ENCODE results near the gene C10orf120.

C10orf120 gene

DNA sequence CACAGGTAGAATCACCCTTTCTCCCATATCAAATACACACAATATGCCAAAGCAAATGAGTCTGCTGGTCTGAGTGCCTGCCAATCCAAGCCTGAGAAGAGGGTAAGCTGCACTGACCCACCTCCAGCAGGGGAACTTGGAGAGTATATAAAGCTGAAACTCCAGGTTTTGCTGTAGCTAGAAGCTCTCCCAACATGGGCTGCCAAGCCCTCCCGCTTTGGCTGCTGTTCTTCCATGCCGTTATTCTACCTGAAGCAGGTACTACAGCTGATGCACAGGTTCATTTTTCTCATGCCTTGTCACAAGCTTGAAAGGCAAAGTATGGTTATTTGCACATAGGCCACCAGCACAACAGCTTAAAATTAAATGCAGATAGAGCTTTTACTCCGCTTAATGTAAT lies 21.5 kb upstream of the C10orf120 start:
- POLR2A ChIA-PET = no interaction called here
- no peak overlapping the region for H3K27ac ChIP-seq (ENCODE audit: extremely low read depth, low read depth, low read length)
- TF ChIP-seq KLF1 (tag by site-specific recombination; IDR thresholded peaks at IDR 0.05) (no peak), ZNF311 (tag by site-specific recombination; IDR thresholded peaks at IDR 0.05; ENCODE audit: borderline replicate concordance) (no peak), OVOL3 (tag by site-specific recombination; IDR thresholded peaks at IDR 0.05) (no peak), ZFP37 (tag by site-specific recombination; IDR thresholded peaks at IDR 0.05) (no peak), ZNF837 (tag by site-specific recombination; IDR thresholded peaks at IDR 0.05) (no peak), ZNF426 (tag by site-specific recombination; IDR thresholded peaks at IDR 0.05) (no peak), ZNF112 (tag by site-specific recombination; IDR thresholded peaks at IDR 0.05) (no peak), ZBTB48 (tag by site-specific recombination; IDR thresholded peaks at IDR 0.05) (no peak), ZFP41 (tag by site-specific recombination; IDR thresholded peaks at IDR 0.05; ENCODE audit: borderline replicate concordance) (no peak), ZNF626 (tag by site-specific recombination; IDR thresholded peaks at IDR 0.05) (no peak), ZNF792 (tag by site-specific recombination; IDR thresholded peaks at IDR 0.05) (no peak), ZNF830 (tag by site-specific recombination; IDR thresholded peaks at IDR 0.05; ENCODE audit: low read depth) (no peak), KLF9 (tag by site-specific recombination; IDR thresholded peaks at IDR 0.05; ENCODE audit: low read depth) (no peak), ZNF549 (tag by site-specific recombination; IDR thresholded peaks at IDR 0.05) (no peak), ZNF350 (tag by site-specific recombination; IDR thresholded peaks at IDR 0.05) (no peak)
- TF ChIP-seq, protein P1, sequence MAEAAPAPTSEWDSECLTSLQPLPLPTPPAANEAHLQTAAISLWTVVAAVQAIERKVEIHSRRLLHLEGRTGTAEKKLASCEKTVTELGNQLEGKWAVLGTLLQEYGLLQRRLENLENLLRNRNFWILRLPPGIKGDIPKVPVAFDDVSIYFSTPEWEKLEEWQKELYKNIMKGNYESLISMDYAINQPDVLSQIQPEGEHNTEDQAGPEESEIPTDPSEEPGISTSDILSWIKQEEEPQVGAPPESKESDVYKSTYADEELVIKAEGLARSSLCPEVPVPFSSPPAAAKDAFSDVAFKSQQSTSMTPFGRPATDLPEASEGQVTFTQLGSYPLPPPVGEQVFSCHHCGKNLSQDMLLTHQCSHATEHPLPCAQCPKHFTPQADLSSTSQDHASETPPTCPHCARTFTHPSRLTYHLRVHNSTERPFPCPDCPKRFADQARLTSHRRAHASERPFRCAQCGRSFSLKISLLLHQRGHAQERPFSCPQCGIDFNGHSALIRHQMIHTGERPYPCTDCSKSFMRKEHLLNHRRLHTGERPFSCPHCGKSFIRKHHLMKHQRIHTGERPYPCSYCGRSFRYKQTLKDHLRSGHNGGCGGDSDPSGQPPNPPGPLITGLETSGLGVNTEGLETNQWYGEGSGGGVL (tag by site-specific recombination; IDR thresholded peaks at IDR 0.05) = no peak
- TF ChIP-seq, protein P2, sequence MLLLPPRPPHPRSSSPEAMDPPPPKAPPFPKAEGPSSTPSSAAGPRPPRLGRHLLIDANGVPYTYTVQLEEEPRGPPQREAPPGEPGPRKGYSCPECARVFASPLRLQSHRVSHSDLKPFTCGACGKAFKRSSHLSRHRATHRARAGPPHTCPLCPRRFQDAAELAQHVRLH (tag by site-specific recombination; IDR thresholded peaks at IDR 0.05) = no peak
- TF ChIP-seq, protein P3, sequence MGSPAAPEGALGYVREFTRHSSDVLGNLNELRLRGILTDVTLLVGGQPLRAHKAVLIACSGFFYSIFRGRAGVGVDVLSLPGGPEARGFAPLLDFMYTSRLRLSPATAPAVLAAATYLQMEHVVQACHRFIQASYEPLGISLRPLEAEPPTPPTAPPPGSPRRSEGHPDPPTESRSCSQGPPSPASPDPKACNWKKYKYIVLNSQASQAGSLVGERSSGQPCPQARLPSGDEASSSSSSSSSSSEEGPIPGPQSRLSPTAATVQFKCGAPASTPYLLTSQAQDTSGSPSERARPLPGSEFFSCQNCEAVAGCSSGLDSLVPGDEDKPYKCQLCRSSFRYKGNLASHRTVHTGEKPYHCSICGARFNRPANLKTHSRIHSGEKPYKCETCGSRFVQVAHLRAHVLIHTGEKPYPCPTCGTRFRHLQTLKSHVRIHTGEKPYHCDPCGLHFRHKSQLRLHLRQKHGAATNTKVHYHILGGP (tag by site-specific recombination; IDR thresholded peaks at IDR 0.05) = no peak
- CTCF ChIA-PET = interaction anchor here (0.5 to 0.6 kb wide), 2 partner anchors 192 to 422 kb away, joined by 3 read pairs; no protein-coding TSS in a partner anchor
- H3K36me3 ChIP-seq (ENCODE audit: control insufficient read depth in 2 of 2, insufficient read depth in 1 of 2, low read length in 2 of 2) = no peaks in the 10 kb centered on the region
- H3K4me3 ChIP-seq (ENCODE audit: low read depth, low read length) = no peak overlapping the region
- H3K4me1 ChIP-seq (ENCODE audit: control insufficient read depth, insufficient read depth, low read length) = no peaks in the 10 kb centered on the region
- no peaks in the 10 kb centered on the region for H3K9me3 ChIP-seq (ENCODE audit: control insufficient read depth, insufficient read depth, low read depth, low read length)

DNA sequence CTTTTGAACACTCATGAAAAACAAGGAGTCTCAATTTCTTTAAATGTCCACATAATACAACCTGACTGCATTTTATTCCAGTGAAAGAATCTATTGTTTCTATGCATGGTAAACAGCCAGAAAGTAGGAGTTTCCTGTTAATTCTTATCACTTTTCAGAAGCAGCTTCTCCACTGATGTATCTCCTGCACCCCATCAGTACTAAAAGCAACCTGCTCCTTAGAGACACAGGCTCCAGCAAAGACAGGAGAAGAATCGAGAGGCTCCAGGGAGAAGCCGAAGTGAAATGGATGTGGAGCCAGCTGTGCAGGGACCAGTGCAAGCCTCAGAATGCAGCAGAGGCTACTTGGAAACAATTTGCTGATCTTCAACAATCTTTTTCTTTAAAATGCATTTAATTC lies 16.4 kb upstream of the C10orf120 start:
- POLR2A ChIA-PET = no interaction called here

More for the DNA sequence above, 16.4 kb upstream of the C10orf120 start:
- H3K27ac ChIP-seq (ENCODE audit: extremely low read depth, low read depth, low read length) = no peak overlapping the region
- no peaks in the 10 kb centered on the region for H3K9me3 ChIP-seq (ENCODE audit: control insufficient read depth, insufficient read depth, low read depth, low read length)
- no peaks in the 10 kb centered on the region for H3K36me3 ChIP-seq (ENCODE audit: control insufficient read depth in 2 of 2, insufficient read depth in 1 of 2, low read length in 2 of 2)
- TF ChIP-seq ZNF311 (tag by site-specific recombination; IDR thresholded peaks at IDR 0.05; ENCODE audit: borderline replicate concordance) (no peak), ZNF169 (tag by site-specific recombination; IDR thresholded peaks at IDR 0.05) (no peak), ZNF416 (tag by site-specific recombination; IDR thresholded peaks at IDR 0.05) (no peak), ZNF610 (tag by site-specific recombination; IDR thresholded peaks at IDR 0.05; ENCODE audit: borderline replicate concordance) (no peak), FEZF1 (tag by site-specific recombination; IDR thresholded peaks at IDR 0.05) (no peak), KLF16 (tag by site-specific recombination; IDR thresholded peaks at IDR 0.05) (no peak), GLI2 (tag by site-specific recombination; IDR thresholded peaks at IDR 0.05; ENCODE audit: borderline replicate concordance, low read depth) (no peak), ZBTB7A (tag by site-specific recombination; IDR thresholded peaks at IDR 0.05; ENCODE audit: low read depth) (no peak), ZNF335 (tag by site-specific recombination; conservative IDR thresholded peaks at IDR 0.05) (no peak), KLF8 (tag by site-specific recombination; IDR thresholded peaks at IDR 0.05) (no peak), ZBTB1 (tag by site-specific recombination; IDR thresholded peaks at IDR 0.05) (no peak), ZNF138 (tag by site-specific recombination; IDR thresholded peaks at IDR 0.05; ENCODE audit: borderline replicate concordance) (no peak), ZNF114 (tag by site-specific recombination; IDR thresholded peaks at IDR 0.05) (no peak)
- TF ChIP-seq, protein P4, sequence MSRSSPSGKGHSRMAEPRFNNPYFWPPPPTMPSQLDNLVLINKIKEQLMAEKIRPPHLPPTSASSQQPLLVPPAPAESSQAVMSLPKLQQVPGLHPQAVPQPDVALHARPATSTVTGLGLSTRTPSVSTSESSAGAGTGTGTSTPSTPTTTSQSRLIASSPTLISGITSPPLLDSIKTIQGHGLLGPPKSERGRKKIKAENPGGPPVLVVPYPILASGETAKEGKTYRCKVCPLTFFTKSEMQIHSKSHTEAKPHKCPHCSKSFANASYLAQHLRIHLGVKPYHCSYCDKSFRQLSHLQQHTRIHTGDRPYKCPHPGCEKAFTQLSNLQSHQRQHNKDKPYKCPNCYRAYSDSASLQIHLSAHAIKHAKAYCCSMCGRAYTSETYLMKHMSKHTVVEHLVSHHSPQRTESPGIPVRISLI (tag by site-specific recombination; IDR thresholded peaks at IDR 0.05) = no peak
- TF ChIP-seq, protein P5, sequence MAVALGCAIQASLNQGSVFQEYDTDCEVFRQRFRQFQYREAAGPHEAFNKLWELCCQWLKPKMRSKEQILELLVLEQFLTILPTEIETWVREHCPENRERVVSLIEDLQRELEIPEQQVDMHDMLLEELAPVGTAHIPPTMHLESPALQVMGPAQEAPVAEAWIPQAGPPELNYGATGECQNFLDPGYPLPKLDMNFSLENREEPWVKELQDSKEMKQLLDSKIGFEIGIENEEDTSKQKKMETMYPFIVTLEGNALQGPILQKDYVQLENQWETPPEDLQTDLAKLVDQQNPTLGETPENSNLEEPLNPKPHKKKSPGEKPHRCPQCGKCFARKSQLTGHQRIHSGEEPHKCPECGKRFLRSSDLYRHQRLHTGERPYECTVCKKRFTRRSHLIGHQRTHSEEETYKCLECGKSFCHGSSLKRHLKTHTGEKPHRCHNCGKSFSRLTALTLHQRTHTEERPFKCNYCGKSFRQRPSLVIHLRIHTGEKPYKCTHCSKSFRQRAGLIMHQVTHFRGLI (tag by site-specific recombination; IDR thresholded peaks at IDR 0.05) = no peak
- no peak overlapping the region for H3K4me3 ChIP-seq (ENCODE audit: low read depth, low read length)
- H3K4me1 ChIP-seq (ENCODE audit: control insufficient read depth, insufficient read depth, low read length) = no peaks in the 10 kb centered on the region
- CTCF ChIA-PET = interaction anchor here (0.5 to 1.3 kb wide), 2 partner anchors 12 to 64 kb away, joined by 3 to 5 read pairs; no protein-coding TSS in a partner anchor

Data from HEK293 (cell line).